ENCODE measurements around the gene COX7A1.
A peak's percentile ranks its signal among the peaks of the same experiment; 100 is the strongest.

The COX7A1 gene

GRCh38 chr19:36111200-36111539, 41.1 kb downstream of the COX7A1 start:
- no peak for DNase-seq

GRCh38 chr19:36110487-36111199, 41.6 kb downstream of the COX7A1 start, which contains the start of gene OVOL3:
Gene OVOL3, plus strand, starts transcription at chr19:36111143. Its CDS starts 60 bp downstream, at chr19:36111203.
- peak; percentile 92 to 96 for DNase-seq

GRCh38 chr19:36108684-36109083, 43.6 kb downstream of the COX7A1 start:
- DNase-seq, result no peak

- DNase-seq, result no peak
These were observed 45.3 kb downstream of the COX7A1 start for GRCh38 chr19:36106991-36107390.

- no peak for DNase-seq
These were observed 45.8 kb downstream of the COX7A1 start for GRCh38 chr19:36106441-36106840.

GRCh38 chr19:36103842-36104552, 48.2 kb downstream of the COX7A1 start:
- DNase-seq, result no peak

GRCh38 chr19:36103040-36103626, 49.1 kb downstream of the COX7A1 start:
- DNase-seq, result no peak

GRCh38 chr19:36101550-36102327, 50.5 kb downstream of the COX7A1 start:
- no peak for DNase-seq
